NCI-H82 treated with DMSO at 0.1 percent for 48 hours (cell line): ENCODE measurements around the gene STARD13.

Experiments
- DNase-seq: peaks from one replicate; lab custom pipeline; 2025; ENCODE audit not compliant: unreplicated experiment; lab: John Stamatoyannopoulos, UW

STARD13 gene

GRCh38 chr13:33066329-33066728, 219.2 kb downstream of the STARD13 start:
- no peak for DNase-seq

DNA sequence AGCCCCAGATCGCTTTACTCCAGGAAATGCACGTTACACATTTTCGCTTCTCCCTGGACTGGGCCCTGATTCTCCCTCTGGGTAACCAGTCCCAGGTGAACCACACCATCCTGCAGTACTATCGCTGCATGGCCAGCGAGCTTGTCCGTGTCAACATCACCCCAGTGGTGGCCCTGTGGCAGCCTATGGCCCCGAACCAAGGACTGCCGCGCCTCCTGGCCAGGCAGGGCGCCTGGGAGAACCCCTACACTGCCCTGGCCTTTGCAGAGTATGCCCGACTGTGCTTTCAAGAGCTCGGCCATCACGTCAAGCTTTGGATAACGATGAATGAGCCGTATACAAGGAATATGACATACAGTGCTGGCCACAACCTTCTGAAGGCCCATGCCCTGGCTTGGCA, 224.7 kb downstream of the STARD13 start:
- DNase-seq: no peak

DNA sequence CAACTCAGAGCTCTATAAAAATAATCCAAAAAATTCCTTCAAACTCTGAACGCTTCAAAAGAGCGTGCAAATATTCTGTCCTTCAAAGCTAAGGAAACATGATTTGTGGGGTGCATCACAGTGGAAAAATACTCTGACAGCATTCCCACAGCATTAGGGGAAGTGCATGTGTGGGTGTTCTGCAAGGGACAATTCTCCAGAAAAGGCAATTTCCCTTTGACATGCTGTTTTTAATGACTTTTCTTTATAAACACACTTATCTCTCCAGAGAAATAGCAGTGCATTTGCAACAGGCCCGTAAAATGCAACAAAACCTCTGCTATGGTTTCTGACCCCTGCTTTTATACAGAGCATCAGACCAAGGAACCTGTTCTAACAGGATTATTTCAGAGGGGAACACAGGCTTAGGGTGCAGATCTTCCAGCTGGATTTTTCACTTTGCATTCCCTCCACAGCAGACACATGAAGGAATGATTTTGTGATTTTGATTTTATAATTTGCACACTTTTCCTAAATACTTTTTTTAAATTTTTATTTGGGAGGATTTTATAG, 226.7 kb downstream of the STARD13 start:
- peak; percentile 8 for DNase-seq

GRCh38 chr13:33057019-33057780, 228.4 kb downstream of the STARD13 start:
- DNase-seq: peak; percentile 3

DNA sequence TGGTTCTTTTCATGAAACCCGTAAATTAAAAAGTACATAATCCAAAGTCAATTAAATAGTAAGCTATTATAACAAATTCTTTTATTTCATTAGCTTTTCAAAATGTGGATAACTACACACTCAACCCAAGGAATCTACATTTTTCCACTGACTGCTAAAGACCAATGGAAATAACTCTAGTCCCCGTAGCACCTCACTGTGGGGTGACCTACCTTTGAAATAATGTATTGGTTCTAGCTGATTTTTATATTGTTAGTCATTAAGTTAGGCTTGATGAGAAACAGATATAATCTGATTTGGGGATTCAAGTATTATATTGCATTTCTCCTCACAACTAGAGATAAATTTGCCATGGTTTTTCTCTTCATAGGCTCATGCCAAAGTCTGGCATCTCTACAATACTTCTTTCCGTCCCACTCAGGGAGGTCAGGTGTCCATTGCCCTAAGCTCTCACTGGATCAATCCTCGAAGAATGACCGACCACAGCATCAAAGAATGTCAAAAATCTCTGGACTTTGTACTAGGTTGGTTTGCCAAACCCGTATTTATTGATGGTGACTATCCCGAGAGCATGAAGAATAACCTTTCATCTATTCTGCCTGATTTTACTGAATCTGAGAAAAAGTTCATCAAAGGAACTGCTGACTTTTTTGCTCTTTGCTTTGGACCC, 232.0 kb downstream of the STARD13 start:
- no peak for DNase-seq
